ENCODE data around the gene ZP2. TPM values are rescaled to one million over a fixed set of nuclear protein-coding genes. Genes with fewer than 3 reads are reported as not detected.

ZP2 gene
- total and polyA plus RNA-seq, 9 of the 15 experiments (the other 6 are each of a cell fraction or from before 2014, with no cell fraction given): not detected

GRCh38 chr16:21150375-21151001 lies 60.9 kb downstream of the ZP2 start, which contains the start of gene DNAH3:
Gene DNAH3, minus strand, starts transcription at chr16:21150846. Its CDS starts 527 bp downstream, at chr16:21150319.
- Histone ChIP-seq H2AFZ (ENCODE audit: low read depth, low read length) (peak within 1 kb of the TSS; percentile 25), H3K4me1 (replicated peaks in 1 of 2; ENCODE audit: control insufficient read depth in 2 of 2, insufficient read depth in 2 of 2, low read length in 2 of 2) (peaks cover 4 to 6% of the 10 kb centered on the region in 2 experiments; a peak in 2 of 5 replicates), H3K27me3 (ENCODE audit: control insufficient read depth in 2 of 2, insufficient read depth in 2 of 2, low read length in 2 of 2) (peaks cover 4% of the 10 kb centered on the region in 2 experiments; a peak in 3 of 5 replicates), H3K36me3 (ENCODE audit: control insufficient read depth, insufficient read depth, low read length) (no peaks in the 10 kb centered on the region), H3K27ac (ENCODE audit: extremely low read depth, low read depth, low read length) (no peak within 1 kb of the TSS), H3K4me3 (no peak within 1 kb of the TSS), H3K9me3 (replicated peaks; ENCODE audit: control insufficient read depth, insufficient read depth, low read depth, low read length) (no peaks in the 10 kb centered on the region), H3K9me1 (ENCODE audit: control insufficient read depth, insufficient read depth, low read length) (no peaks in the 10 kb centered on the region), H3K4me2 (ENCODE audit: insufficient read depth, low read length) (peak within 1 kb of the TSS; percentile 35), H3K9ac (ENCODE audit: insufficient read depth in 1 of 2, low read depth in 2 of 2, low read length in 2 of 2) (peak within 1 kb of the TSS in 1 of 2 experiments; percentile 65; a peak in 1 of 4 replicates), H4K20me1 (replicated peaks; ENCODE audit: control insufficient read depth, insufficient read depth, low read length) (no peaks in the 10 kb centered on the region), H3K79me2 (ENCODE audit: control insufficient read depth, insufficient read depth, low read length) (no peaks in the 10 kb centered on the region)
- POLR2A ChIA-PET: interaction anchor here (0.7 to 1.2 kb wide), 3 partner anchors 10 to 63 kb away, joined by 3 read pairs; no protein-coding TSS in a partner anchor
- peak; percentile 14 to 62 (median 28) for DNase-seq (ENCODE audit: extremely low read depth in 1 of 4, low spot score in 3 of 4)
- 3% methylated on average over 8 of the region's 8 CpGs for WGBS (ENCODE audit: insufficient coverage, low coverage, missing lambda C conversion rate)
- in situ Hi-C loops (cut with MboI): loop anchor here (10.0 kb wide), 1 partner anchor 1164 kb away; no protein-coding TSS in a partner anchor
- peak; percentile 70 for ATAC-seq
- intact Hi-C loops (cut with micrococcal nuclease): loop anchor here (2.0 to 10.0 kb wide), 2 partner anchors 404 to 1168 kb away; no protein-coding TSS in a partner anchor
- TF ChIP-seq ARID2 (IDR thresholded peaks at IDR 0.05): no peak
- peak; percentile 58 for TF ChIP-seq NFIC (IDR thresholded peaks at IDR 0.05)
- no peak for TF ChIP-seq ZZZ3 (IDR thresholded peaks at IDR 0.05)
- no peak for TF ChIP-seq PHF21A (IDR thresholded peaks at IDR 0.05; ENCODE audit: borderline replicate concordance, low read depth)
- TF ChIP-seq OTX1 (CRISPR knock-in tag; IDR thresholded peaks at IDR 0.05): no peak
- TF ChIP-seq PRDM10 (IDR thresholded peaks at IDR 0.05; ENCODE audit: partially characterized antibody): peak; percentile 52
- TF ChIP-seq ATF7 (IDR thresholded peaks at IDR 0.05): 0 out of 2 replicates have a peak, but pooled peaks have one; percentile 28
- TF ChIP-seq ZNF766 (CRISPR knock-in tag; conservative IDR thresholded peaks at IDR 0.05): peak; percentile 40; the same call in 1 of the 2 replicates
- TF ChIP-seq CTCF (IDR thresholded peaks at IDR 0.05 in 2 of 3, conservative IDR thresholded peaks at IDR 0.05 in 1 of 3; ENCODE audit: insufficient read depth in 2 of 3, low read depth in 1 of 3, low read length in 3 of 3): 0 out of 6 replicates have a peak, but pooled peaks of 1 of the 3 experiments have one; percentile 4
- FAIRE-seq: peak; percentile 67
- CTCF ChIA-PET (ENCODE audit: low intra/inter-chr PET ratio): interaction anchor here (0.7 kb wide), 1 partner anchor 1173 kb away, joined by 3 read pairs; no protein-coding TSS in a partner anchor
- BruUV-seq (replicated peaks): no TSS peak
